Erythroblast (primary cell): Measurements from ENCODE around the gene RBMS1.

Source experiments
- GATA1 ChIP-seq: IDR thresholded peaks from 2 replicates; pipeline ENCODE4 v1.6.1; 2011; ENCODE audit warnings: low read depth, mild to moderate bottlenecking, control low read depth, low read length, moderate library complexity
- POLR2A ChIP-seq: IDR thresholded peaks from 2 replicates; pipeline ENCODE4 v1.6.1; 2011; ENCODE audit warnings: mild to moderate bottlenecking, low read length

DNA sequence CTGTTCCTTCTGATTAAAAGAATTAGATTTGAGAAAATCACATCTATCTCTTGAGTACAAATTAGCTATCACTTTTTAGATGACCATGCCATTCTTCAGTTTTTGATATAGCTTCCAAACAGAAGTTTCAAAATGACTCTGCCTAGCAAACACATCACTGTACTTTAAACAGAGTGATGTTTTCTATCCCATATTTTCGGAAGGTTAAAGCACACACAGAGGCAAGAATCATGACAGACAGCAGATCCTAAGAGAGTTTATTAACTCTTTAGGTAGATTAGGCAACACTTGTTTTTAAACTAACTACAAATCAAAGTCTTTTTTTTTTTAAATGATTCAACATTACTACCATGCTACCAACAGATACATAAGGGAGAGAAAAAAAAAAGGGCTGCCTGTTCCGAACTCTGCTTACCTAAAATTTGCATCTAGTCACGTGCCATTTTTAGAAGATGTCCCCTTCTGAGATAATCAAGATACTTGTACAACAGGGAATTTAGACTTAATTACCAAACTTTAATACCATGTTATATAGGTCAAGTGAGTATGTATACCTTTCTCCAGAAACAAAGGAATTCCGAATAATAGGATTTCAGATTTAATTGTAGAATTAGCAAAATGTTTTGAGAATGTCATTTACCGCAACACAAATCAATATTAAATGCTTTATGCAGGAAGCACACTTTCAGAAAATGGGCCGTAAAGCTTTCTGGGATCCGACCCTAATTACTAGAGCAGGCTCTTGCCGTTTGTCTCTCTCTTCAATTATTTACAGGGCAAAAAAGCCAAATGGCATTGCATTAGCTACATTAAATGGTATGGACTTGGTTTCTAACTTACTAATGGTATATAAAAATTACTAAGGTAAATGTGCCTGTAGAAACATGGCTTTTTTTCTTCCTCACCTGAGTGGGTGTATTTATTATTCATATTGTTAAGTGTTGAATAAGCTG is 2.6 kb downstream of the RBMS1 start:
- TF ChIP-seq POLR2A, result no peak
- no peak for TF ChIP-seq GATA1
